Head of caudate nucleus (tissue), 42 donors: ENCODE results near the gene ARHGAP18.
A peak's percentile ranks its signal among the peaks of the same experiment; 100 is the strongest.

Experiments used
- DNase-seq, 42 donors: peaks; one replicate each; pipeline versions ENCODE4 v3.0.0 to v3.0.0-alpha.2; 2020 to 2021; ENCODE audit warnings: mixed read lengths in 7 of 42
- intact Hi-C: fragments of 100-400 bp; cut with DNase I; formaldehyde crosslinking; loops from one replicate; pipeline ENCODE4 v1.15.0; 2022

ARHGAP18 gene

GRCh38 chr6:129605967-129606366, 104.0 kb downstream of the ARHGAP18 start:
- DNase-seq: no peak
- intact Hi-C loops: loop anchor here (10.0 kb wide), 1 partner anchor 129 kb away; no protein-coding TSS in a partner anchor

DNA sequence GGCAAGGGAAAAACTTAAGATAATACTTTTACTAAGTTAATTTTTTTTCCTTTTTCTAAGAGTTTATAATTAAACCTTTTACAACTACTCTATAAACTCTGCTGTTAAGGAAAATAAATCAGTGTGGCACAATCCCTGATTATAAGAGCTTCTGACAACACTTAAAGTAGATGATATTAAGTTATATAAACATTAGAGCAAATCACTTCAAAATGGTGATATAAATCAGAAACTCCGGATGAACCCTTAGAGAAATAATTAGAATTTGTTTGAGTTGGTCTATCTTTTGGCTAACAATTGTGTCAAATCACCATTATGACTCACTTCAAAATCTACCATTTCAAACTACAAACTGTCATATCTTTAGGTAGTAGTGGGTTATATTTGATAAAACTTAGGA, 104.9 kb downstream of the ARHGAP18 start:
- intact Hi-C loops: loop anchor here (10.0 kb wide), 1 partner anchor 130 kb away; no protein-coding TSS in a partner anchor
- DNase-seq: no peak

DNA sequence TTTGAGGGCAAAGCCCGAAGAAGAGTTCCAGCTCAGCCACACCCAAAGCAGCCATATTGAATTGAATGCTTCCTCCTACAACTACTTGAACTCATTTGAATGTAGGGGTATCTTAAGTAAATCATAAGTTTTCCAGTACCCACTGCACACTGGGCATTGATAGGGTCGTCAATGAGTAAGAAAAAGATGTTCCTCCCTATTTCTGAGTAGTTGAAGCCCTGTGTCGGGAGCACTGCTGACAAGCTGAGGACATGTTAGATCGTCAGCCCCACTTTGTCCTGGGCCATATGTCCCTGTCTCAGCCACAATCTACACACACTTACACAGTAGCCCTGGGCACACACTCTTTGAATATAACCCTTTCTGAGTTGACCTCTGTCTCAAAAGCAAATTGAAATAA, 105.7 kb downstream of the ARHGAP18 start:
- intact Hi-C loops: loop anchor here (10.0 kb wide), 1 partner anchor 130 kb away; no protein-coding TSS in a partner anchor
- DNase-seq: no peak

DNA sequence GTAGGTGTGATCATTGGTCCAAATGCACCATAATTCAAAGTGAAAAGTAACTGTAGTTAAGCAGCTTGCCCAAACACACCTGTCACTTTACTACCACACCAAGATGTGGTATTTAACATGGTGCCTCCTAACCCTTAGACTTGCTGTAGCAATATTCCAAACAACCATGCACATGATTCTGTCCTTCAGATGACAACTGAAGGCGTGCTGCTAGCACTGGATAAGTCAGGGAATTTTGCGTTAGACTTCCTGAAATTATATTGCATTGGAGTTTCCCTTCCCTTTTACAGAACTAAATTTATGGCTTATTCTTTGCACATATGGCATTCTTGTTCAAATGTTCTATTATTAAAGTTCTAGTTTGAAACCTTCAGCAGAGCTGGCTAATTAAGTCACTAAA, 106.2 kb downstream of the ARHGAP18 start:
- DNase-seq: no peak
- intact Hi-C loops: loop anchor here (10.0 kb wide), 1 partner anchor 131 kb away; no protein-coding TSS in a partner anchor

DNA sequence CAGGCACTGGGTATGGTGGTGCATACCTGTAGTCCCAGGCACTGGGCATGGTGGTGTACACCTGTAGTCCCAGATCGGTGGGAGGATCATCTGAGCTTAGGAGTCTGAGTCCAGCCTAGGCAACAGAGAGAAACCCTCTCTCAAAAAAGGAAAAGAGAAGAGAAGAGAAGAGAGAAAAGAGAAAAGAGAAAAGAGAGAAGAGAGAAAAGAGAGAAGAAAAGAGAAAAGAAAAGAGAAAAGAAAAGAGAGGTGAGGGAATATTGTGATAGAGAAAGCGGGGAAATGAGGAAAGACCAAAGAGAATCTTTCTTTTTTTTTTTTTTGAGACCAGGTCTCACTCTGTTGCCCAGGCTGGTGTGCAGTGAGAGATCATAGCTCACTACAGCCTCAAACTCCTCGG, 108.7 kb downstream of the ARHGAP18 start:
- no peak for DNase-seq
- intact Hi-C loops: loop anchor here (10.0 kb wide), 1 partner anchor 133 kb away; no protein-coding TSS in a partner anchor

- intact Hi-C loops: loop anchor here (5.0 kb wide), 1 partner anchor 423 kb away; no protein-coding TSS in a partner anchor
- DNase-seq: no peak
Measured at GRCh38 chr6:129599467-129599866, 110.5 kb downstream of the ARHGAP18 start.

GRCh38 chr6:129598244-129599187, 111.5 kb downstream of the ARHGAP18 start:
- intact Hi-C loops: loop anchor here (5.0 kb wide), 1 partner anchor 424 kb away; no protein-coding TSS in a partner anchor
- peak in 7 of 42 donors; percentile 13 to 75 (median 37) for DNase-seq

- no peak for DNase-seq
- intact Hi-C loops: loop anchor here (5.0 kb wide), 1 partner anchor 425 kb away; no protein-coding TSS in a partner anchor
Measured at GRCh38 chr6:129597023-129597713, 112.8 kb downstream of the ARHGAP18 start.

DNA sequence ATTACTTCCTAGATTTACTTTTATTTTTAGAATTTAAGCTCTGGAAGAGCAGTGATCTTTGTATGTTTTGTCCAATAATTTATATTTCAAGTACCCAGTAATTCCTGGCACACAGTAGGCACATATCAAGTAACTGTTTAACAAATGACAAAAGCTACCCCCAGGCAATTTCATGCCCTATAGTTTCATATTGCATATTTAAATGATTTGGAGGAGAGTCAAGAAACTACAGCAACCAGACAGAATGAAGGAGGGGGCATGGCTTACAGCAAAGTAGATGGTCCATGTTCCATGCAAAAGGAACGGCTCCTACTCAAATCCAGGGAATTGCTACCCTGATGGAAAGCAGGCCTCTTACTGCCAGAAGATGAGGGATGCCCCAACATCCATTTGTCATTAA, 113.5 kb downstream of the ARHGAP18 start:
- intact Hi-C loops: loop anchor here (5.0 kb wide), 1 partner anchor 426 kb away; no protein-coding TSS in a partner anchor
- DNase-seq: no peak

DNA sequence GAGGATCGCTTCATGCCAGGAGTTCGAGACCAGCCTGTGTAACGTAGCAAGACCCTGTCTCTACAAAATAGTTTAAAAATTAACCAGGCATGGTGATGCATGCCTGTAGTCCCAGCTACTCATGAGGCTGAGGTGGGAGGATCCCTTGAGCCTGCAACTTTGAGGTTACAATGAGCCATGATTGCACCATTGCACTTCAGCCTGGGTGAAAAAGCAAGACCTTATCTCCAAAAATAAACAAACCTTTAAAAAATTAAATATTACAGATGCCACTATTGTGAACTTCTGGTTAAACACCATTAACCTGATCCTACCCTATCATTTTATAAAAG, 116.8 kb downstream of the ARHGAP18 start:
- DNase-seq: no peak
- intact Hi-C loops: no loop called here

- DNase-seq: no peak
- intact Hi-C loops: no loop called here
Measured at GRCh38 chr6:129592516-129593232, 117.3 kb downstream of the ARHGAP18 start.

- DNase-seq: no peak
- intact Hi-C loops: no loop called here
Measured at GRCh38 chr6:129590408-129591022, 119.5 kb downstream of the ARHGAP18 start.

DNA sequence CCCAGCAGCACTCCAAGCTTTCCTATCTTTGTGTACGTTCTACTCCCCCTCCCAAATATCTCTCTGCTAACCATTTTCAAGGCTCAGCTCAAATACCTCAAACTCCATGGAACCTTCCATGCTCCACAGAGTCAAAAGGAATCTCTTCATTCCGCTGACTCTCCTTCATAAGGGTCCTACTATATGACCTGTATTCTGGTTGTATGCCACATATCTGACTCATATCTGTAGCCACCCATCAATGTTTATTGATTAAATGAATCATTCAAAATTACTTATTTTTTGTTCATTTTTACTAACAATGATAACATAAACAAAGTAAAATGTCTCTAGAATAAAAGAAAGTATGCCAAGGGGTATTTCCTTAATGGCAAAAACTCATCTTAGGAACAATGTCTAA, 123.2 kb downstream of the ARHGAP18 start:
- intact Hi-C loops: no loop called here
- DNase-seq: no peak

DNA sequence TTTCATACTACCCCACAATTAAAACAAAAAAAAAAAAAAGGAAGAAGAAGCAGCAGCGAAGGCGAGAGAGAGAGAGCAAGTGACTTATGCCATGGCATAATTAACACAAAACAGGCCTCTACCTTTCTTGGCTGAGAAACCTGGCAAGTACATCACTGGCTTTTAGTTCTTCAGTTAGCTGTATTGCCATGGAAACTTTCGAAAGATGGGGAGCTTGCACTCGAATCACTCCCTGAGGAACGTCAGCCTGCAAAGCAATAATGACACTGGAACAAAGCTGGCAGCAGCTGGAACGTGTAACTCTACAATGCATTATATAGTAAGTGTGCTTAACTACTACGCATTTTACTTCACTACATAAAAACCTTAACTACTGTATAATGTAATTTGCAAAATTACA, 126.1 kb downstream of the ARHGAP18 start:
- intact Hi-C loops: no loop called here
- peak in 28 of 42 donors; percentile 6 to 79 (median 34) for DNase-seq

GRCh38 chr6:129578315-129578714, 131.7 kb downstream of the ARHGAP18 start:
- DNase-seq: no peak
- intact Hi-C loops: no loop called here

- intact Hi-C loops: no loop called here
- DNase-seq: no peak
Measured at GRCh38 chr6:129577691-129578090, 132.3 kb downstream of the ARHGAP18 start.

DNA sequence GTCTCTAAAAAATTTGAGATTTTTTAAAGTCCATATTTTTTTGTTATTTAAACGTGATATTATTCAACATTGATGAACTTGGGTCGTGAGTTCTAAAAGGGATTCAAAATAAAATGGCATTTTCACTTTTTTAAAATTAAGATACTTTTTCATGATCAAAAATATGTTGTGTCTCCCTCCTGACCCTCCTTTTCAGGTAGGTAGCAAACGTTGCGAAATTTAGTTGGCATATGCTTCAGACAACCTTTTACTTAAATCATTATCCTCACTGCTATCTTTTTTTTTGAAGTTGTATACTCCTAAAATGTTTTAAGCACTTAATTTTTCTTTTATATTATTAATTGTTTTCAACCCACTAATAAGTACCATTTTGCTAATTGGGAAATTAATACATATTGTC, 133.5 kb downstream of the ARHGAP18 start:
- intact Hi-C loops: no loop called here
- DNase-seq: no peak

DNA sequence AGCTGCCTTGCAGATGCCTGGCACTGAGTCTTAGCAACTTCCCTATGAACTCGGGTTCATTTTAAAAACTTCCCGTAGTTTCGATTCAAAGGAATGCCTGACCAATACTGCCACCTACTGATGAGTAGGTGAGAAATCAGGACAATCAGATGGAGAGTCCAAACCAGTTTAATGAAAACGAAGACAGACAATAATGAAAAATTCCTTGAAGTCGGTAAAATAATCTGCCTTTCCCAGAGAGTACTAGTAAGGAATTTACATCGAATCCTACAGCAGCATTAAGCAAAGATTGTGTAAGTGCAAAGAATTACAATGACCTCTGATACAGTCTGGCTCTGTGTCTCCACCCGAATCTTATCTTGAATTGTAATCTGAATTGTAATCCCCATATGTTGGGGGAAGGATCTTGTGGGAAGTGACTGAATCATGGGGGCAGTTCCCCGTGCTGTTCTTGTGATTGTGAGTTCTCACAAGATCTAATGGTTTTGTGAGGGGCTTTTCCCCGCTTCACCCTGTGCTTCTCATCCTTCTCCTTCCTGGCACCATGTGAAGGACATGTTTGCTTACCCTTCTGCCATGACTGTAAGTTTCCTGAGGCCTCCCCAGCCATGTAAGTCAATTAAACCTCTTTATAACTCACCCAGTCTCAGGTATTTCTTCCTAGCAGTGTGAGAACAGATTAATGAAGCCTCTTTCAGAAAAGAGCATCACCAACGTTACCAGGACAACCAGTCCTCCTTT, 134.4 kb downstream of the ARHGAP18 start:
- peak in 11 of 42 donors; percentile 11 to 52 (median 22) for DNase-seq
- intact Hi-C loops: no loop called here
